SK-N-SH treated with all-trans-retinoic acid at 6 μM for 48 hours (cell line): Measurements from ENCODE around the gene CHST13.

ENCODE experiments used
- ARNTL ChIP-seq: fragments of 450-650 bp; formaldehyde crosslinking; IDR thresholded peaks from 2 replicates; pipeline ENCODE4 v1.5.0; 2020; ENCODE audit warnings: low read depth, mild to moderate bottlenecking, moderate library complexity, borderline replicate concordance
- CREB5 ChIP-seq: fragments of 250-450 bp; sonication (Bioruptor Pico); IDR thresholded peaks from 2 replicates; pipeline ENCODE4 v1.5.1; 2020; ENCODE audit warnings: low read depth, mild to moderate bottlenecking, moderate library complexity
- PATZ1 ChIP-seq: fragments of 250-450 bp; sonication (Bioruptor Pico); IDR thresholded peaks from 2 replicates; pipeline ENCODE4 v1.8.0; 2020; ENCODE audit warnings: mild to moderate bottlenecking, moderate library complexity, borderline replicate concordance
- POU6F1 ChIP-seq: fragments of 250-450 bp; sonication (Bioruptor Pico); IDR thresholded peaks from 2 replicates; pipeline ENCODE4 v1.8.0; 2021; ENCODE audit warnings: low read depth, mild to moderate bottlenecking, moderate library complexity, borderline replicate concordance
- PPARA ChIP-seq: fragments of 250-450 bp; sonication (Bioruptor Pico); IDR thresholded peaks from 2 replicates; pipeline ENCODE4 v1.5.0; 2020; ENCODE audit warnings: mild to moderate bottlenecking, borderline replicate concordance
- RARB ChIP-seq: fragments of 250-450 bp; sonication (Bioruptor Pico); IDR thresholded peaks from 2 replicates; pipeline ENCODE4 v1.8.0; 2021; ENCODE audit warnings: mild to moderate bottlenecking, moderate library complexity
- SNAI2 ChIP-seq: fragments of 250-450 bp; sonication (Bioruptor Pico); IDR thresholded peaks from 2 replicates; pipeline ENCODE4 v1.5.0; 2020; ENCODE audit warnings: mild to moderate bottlenecking, moderate library complexity
- TSHZ2 ChIP-seq: fragments of 250-450 bp; sonication (Bioruptor Pico); IDR thresholded peaks from 2 replicates; pipeline ENCODE4 v1.5.0; 2020; ENCODE audit warnings: mild to moderate bottlenecking, moderate library complexity
- ZC3H10 ChIP-seq: fragments of 250-450 bp; sonication (Bioruptor Pico); IDR thresholded peaks from 2 replicates; pipeline ENCODE4 v1.5.1; 2021; ENCODE audit warnings: mild to moderate bottlenecking, moderate library complexity
- ZFP3 ChIP-seq: fragments of 250-450 bp; sonication (Bioruptor Pico); IDR thresholded peaks from 2 replicates; pipeline ENCODE4 v1.5.0; 2020; ENCODE audit warnings: mild to moderate bottlenecking, moderate library complexity
- ZNF565 ChIP-seq: fragments of 450-650 bp; formaldehyde crosslinking; conservative IDR thresholded peaks from 2 replicates; pipeline ENCODE4 v1.5.0; 2020; ENCODE audit warnings: low read depth, mild to moderate bottlenecking, moderate library complexity

- TF ChIP-seq CREB5 (CRISPR knock-in tag) (no peak), RARB (CRISPR knock-in tag) (no peak), PATZ1 (CRISPR knock-in tag) (no peak), TSHZ2 (CRISPR knock-in tag) (no peak), ZFP3 (no peak), PPARA (CRISPR knock-in tag) (no peak), ZNF565 (CRISPR knock-in tag) (no peak), ZC3H10 (no peak), SNAI2 (no peak), ARNTL (no peak), POU6F1 (CRISPR knock-in tag) (no peak)
Measured at GRCh38 chr3:126486360-126486847, 37.6 kb upstream of the CHST13 start.
